Thyroid gland (tissue), 4 donors: Measurements from ENCODE around the gene SYT1. TPM values are rescaled to one million over a fixed set of nuclear protein-coding genes. Genes with fewer than 3 reads are reported as not detected.
A peak's percentile ranks its signal among the peaks of the same experiment; 100 is the strongest.

Source experiments
- DNase-seq, 2 donors: peaks; one replicate each; pipeline ENCODE4 v3.0.0-alpha.2; 2019
- H3K27ac ChIP-seq, 3 donors: fragments of 200-600 bp; sonication (generic); 1 replicate in 2 of 3; 2 replicates in 1 of 3; pipeline ENCODE4 v1.5.1; 2016 to 2019; ENCODE audit warnings: mild to moderate bottlenecking in 1 of 3, moderate library complexity in 1 of 3
- H3K27me3 ChIP-seq: fragments of 200-600 bp; sonication (generic); one replicate; pipeline ENCODE4 v1.5.1; 2019
- H3K36me3 ChIP-seq, 2 donors: fragments of 200-600 bp; sonication (generic); one replicate each; pipeline ENCODE4 v1.5.1; 2016 to 2019
- H3K4me1 ChIP-seq, 2 donors: fragments of 200-600 bp; sonication (generic); one replicate each; pipeline ENCODE4 v1.5.1; 2017 to 2019
- H3K4me3 ChIP-seq, 3 donors: fragments of 200-600 bp; sonication (generic); replicated peaks in 1 of 3; 1 replicate in 2 of 3; 2 replicates in 1 of 3; pipeline ENCODE4 v1.5.1; 2016; ENCODE audit warnings: mild to moderate bottlenecking in 1 of 3
- H3K9me3 ChIP-seq: fragments of 200-600 bp; sonication (generic); one replicate; pipeline ENCODE4 v1.5.1; 2017
- CTCF ChIP-seq, 6 experiments: fragments of 200-600 bp in 3 of 6; fragments of 450-650 bp in 3 of 6; sonication (generic) in 3 of 6; IDR thresholded peaks; one replicate each; pipeline ENCODE4 v1.5.1; 2016 to 2019; ENCODE audit warnings: antibody characterized with exemption in 6 of 6, mild to moderate bottlenecking in 2 of 6, inconsistent platforms in 1 of 6, moderate library complexity in 1 of 6
- POLR2A ChIP-seq, 2 donors: fragments of 450-650 bp; IDR thresholded peaks; one replicate each; pipeline ENCODE4 v1.6.1; 2017; ENCODE audit warnings: antibody characterized with exemption in 2 of 2, mild to moderate bottlenecking in 2 of 2, moderate library complexity in 1 of 2
- WGBS, 2 donors: methylation state at CpG; one replicate each; pipeline ENCODE4 v1.1.5; 2017; 5-methylcytosine and 5-hydroxymethylcytosine counted together
- intact Hi-C: fragments of 100-400 bp; cut with DNase I; formaldehyde crosslinking; loops from one replicate; pipeline ENCODE4 v1.15.1; 2023
- total RNA-seq, 4 donors: library from RNA; depleted of rRNA; stranded (reverse); fragments of >200 nt; gene quantifications; one replicate each; pipeline ENCODE4 v1.2.3, GENCODE V29; 2016

The SYT1 gene
- total RNA-seq, 4 donors from 2014 or later, result 0.58 to 2.4 (median 1.2) TPM

- DNase-seq, result no peak
- Histone ChIP-seq H3K4me3 (no peak overlapping the region), H3K9me3 (no peaks in the 10 kb centered on the region), H3K27ac (no peak overlapping the region), H3K27me3 (no peaks in the 10 kb centered on the region), H3K36me3 (no peaks in the 10 kb centered on the region), H3K4me1 (no peaks in the 10 kb centered on the region)
- TF ChIP-seq CTCF (IDR thresholded peaks at IDR 0.05), result no peak
- TF ChIP-seq POLR2A (IDR thresholded peaks at IDR 0.05), result no peak
- intact Hi-C loops, result no loop called here
- WGBS, 2 donors, result 58 to 59% methylated on average over 3 of the region's 3 CpGs
Observed at GRCh38 chr12:78888568-78888967, 24.0 kb downstream of the SYT1 start.

GRCh38 chr12:78891646-78892353 is 27.2 kb downstream of the SYT1 start:
- Histone ChIP-seq H3K4me3 (no peak overlapping the region), H3K9me3 (no peaks in the 10 kb centered on the region), H3K27ac (no peak overlapping the region), H3K36me3 (no peaks in the 10 kb centered on the region), H3K4me1 (no peaks in the 10 kb centered on the region), H3K27me3 (no peaks in the 10 kb centered on the region)
- 20 to 44% methylated on average over 1 of the region's 1 CpG for WGBS, 2 donors
- intact Hi-C loops, result no loop called here
- DNase-seq, result no peak
- TF ChIP-seq POLR2A (IDR thresholded peaks at IDR 0.05) (no peak), CTCF (IDR thresholded peaks at IDR 0.05) (no peak)

GRCh38 chr12:78898416-78898815 is 33.8 kb downstream of the SYT1 start:
- no peak overlapping the region for H3K4me3 ChIP-seq
- no peaks in the 10 kb centered on the region for H3K4me1 ChIP-seq
- no peak overlapping the region for H3K27ac ChIP-seq
- intact Hi-C loops, result no loop called here
- no peaks in the 10 kb centered on the region for H3K9me3 ChIP-seq
- TF ChIP-seq POLR2A (IDR thresholded peaks at IDR 0.05) (no peak), CTCF (IDR thresholded peaks at IDR 0.05) (no peak)
- no peaks in the 10 kb centered on the region for H3K27me3 ChIP-seq
- no peaks in the 10 kb centered on the region for H3K36me3 ChIP-seq
- peak; percentile 58 to 73 for DNase-seq
- 64 to 79% methylated on average over 1 of the region's 1 CpG for WGBS, 2 donors

- no peak overlapping the region for H3K4me3 ChIP-seq
- 4 to 9% methylated on average over 1 of the region's 1 CpG for WGBS, 2 donors
- no peak for TF ChIP-seq CTCF (IDR thresholded peaks at IDR 0.05)
- TF ChIP-seq POLR2A (IDR thresholded peaks at IDR 0.05), result no peak
- no peaks in the 10 kb centered on the region for H3K4me1 ChIP-seq
- H3K27me3 ChIP-seq, result no peaks in the 10 kb centered on the region
- no peaks in the 10 kb centered on the region for H3K36me3 ChIP-seq
- DNase-seq, result no peak
- H3K27ac ChIP-seq, result no peak overlapping the region
- H3K9me3 ChIP-seq, result no peaks in the 10 kb centered on the region
- intact Hi-C loops, result no loop called here
Observed at GRCh38 chr12:78914859-78915331, 50.3 kb downstream of the SYT1 start.

GRCh38 chr12:78916845-78917480 is 52.4 kb downstream of the SYT1 start:
- H3K4me3 ChIP-seq, result no peak overlapping the region
- no peaks in the 10 kb centered on the region for H3K27me3 ChIP-seq
- H3K4me1 ChIP-seq, result no peaks in the 10 kb centered on the region
- no peaks in the 10 kb centered on the region for H3K36me3 ChIP-seq
- no peaks in the 10 kb centered on the region for H3K9me3 ChIP-seq
- no peak for DNase-seq
- 80 to 81% methylated on average over 3 of the region's 3 CpGs for WGBS, 2 donors
- intact Hi-C loops, result no loop called here
- no peak overlapping the region for H3K27ac ChIP-seq
- TF ChIP-seq POLR2A (IDR thresholded peaks at IDR 0.05) (no peak), CTCF (IDR thresholded peaks at IDR 0.05) (no peak)
